Vagina (tissue), 2 donors: Measurements from ENCODE around the gene TSPAN5. TPM values are rescaled to one million over a fixed set of nuclear protein-coding genes. Genes with fewer than 3 reads are reported as not detected.

ENCODE experiments used
- DNase-seq, 2 donors: peaks; one replicate each; pipeline ENCODE4 v3.0.0-alpha.2; 2017; ENCODE audit errors: extremely low spot score in 2 of 2
- H3K27ac ChIP-seq: fragments of 200-600 bp; sonication (generic); one replicate; pipeline ENCODE4 v1.5.1; 2019
- H3K27me3 ChIP-seq: fragments of 200-600 bp; sonication (generic); one replicate; pipeline ENCODE4 v1.5.1; 2019
- H3K36me3 ChIP-seq, 2 donors: fragments of 200-600 bp; sonication (generic); one replicate each; pipeline ENCODE4 v1.5.1; 2017 to 2019
- H3K4me1 ChIP-seq: fragments of 200-600 bp; sonication (generic); one replicate; pipeline ENCODE4 v1.5.1; 2019
- H3K4me3 ChIP-seq, 2 donors: fragments of 200-600 bp; sonication (generic); 1 replicate in 1 of 2; 2 replicates in 1 of 2; pipeline ENCODE4 v1.5.1; 2016 to 2019
- H3K9me3 ChIP-seq: fragments of 200-600 bp; sonication (generic); one replicate; pipeline ENCODE4 v1.5.1; 2019
- CTCF ChIP-seq, 3 experiments: fragments of 450-650 bp in 2 of 3; fragments of 200-600 bp in 1 of 3; sonication (generic) in 1 of 3; IDR thresholded peaks; one replicate each; pipeline ENCODE4 v1.5.1; 2017 to 2019; ENCODE audit warnings: antibody characterized with exemption in 3 of 3, mild to moderate bottlenecking in 2 of 3, moderate library complexity in 2 of 3
- POLR2A ChIP-seq, 2 donors: fragments of 450-650 bp; IDR thresholded peaks; one replicate each; pipeline ENCODE4 v1.6.1; 2017; ENCODE audit warnings: antibody characterized with exemption in 2 of 2, mild to moderate bottlenecking in 2 of 2, moderate library complexity in 2 of 2
- POLR2AphosphoS5 ChIP-seq, 2 donors: sonication (generic); formaldehyde crosslinking; IDR thresholded peaks; one replicate each; pipeline ENCODE4 v1.9.0; 2017; ENCODE audit warnings: antibody characterized with exemption in 2 of 2, mild to moderate bottlenecking in 2 of 2, low read depth in 1 of 2; ENCODE audit not compliant: insufficient read depth in 1 of 2
- intact Hi-C: fragments of 100-400 bp; cut with DNase I; formaldehyde crosslinking; loops from one replicate; pipeline ENCODE4 v1.15.1; 2023
- total RNA-seq: library from RNA; depleted of rRNA; stranded (reverse); fragments of >200 nt; gene quantifications from one replicate; pipeline ENCODE4 v1.2.3, GENCODE V29; 2016

Gene TSPAN5
- total RNA-seq, 1 donor from 2014 or later, result 15.5 TPM

DNA sequence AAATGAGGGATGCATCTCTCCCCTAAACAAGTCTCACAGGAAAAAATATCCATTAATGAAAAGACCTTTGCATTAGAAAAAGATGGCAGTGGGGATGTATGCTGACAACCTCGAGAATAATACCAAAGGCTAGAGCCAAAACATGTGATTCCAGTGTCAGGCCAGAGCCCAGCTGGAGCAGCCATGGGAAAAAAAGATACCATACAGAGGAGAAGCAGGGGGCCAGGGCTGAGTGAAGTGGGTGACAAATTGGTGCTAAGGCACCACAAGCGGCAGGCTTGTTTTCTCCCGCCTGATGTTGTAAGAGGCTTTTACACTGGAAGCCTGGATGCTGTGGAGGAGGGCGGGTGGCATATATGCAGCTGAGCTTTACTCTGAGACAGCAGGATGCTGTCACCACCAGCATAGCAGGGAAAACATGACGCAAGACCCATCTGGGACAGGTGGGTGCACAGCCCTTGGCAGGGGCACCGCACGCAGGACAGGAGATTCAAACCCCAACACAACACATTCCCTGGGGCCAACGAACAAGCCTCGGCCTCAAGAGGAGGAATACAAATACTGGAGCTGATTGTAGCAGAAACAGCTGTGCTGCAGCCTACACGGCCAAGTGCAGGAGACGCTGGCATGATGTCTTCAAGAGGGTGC, 91.9 kb downstream of the TSPAN5 start:
- intact Hi-C loops, result no loop called here
- no peak for DNase-seq
- H3K36me3 ChIP-seq, result no peaks in the 10 kb centered on the region
- no peaks in the 10 kb centered on the region for H3K27me3 ChIP-seq
- no peaks in the 10 kb centered on the region for H3K9me3 ChIP-seq
- H3K4me3 ChIP-seq, result no peak overlapping the region
- TF ChIP-seq CTCF (IDR thresholded peaks at IDR 0.05), result no peak
- no peak for TF ChIP-seq POLR2AphosphoS5 (IDR thresholded peaks at IDR 0.05; ENCODE audit: insufficient read depth in 1 of 2, low read depth in 1 of 2)
- TF ChIP-seq POLR2A (IDR thresholded peaks at IDR 0.05), result no peak
- peaks cover 17% of the 10 kb centered on the region for H3K4me1 ChIP-seq
- peak overlapping the region; percentile 34 for H3K27ac ChIP-seq

- intact Hi-C loops, result no loop called here
- H3K4me1 ChIP-seq, result peaks cover 17% of the 10 kb centered on the region
- H3K4me3 ChIP-seq, result no peak overlapping the region
- H3K36me3 ChIP-seq, result no peaks in the 10 kb centered on the region
- H3K27ac ChIP-seq, result peak overlapping the region; percentile 34
- no peaks in the 10 kb centered on the region for H3K27me3 ChIP-seq
- no peaks in the 10 kb centered on the region for H3K9me3 ChIP-seq
- DNase-seq, result no peak
- TF ChIP-seq POLR2AphosphoS5 (IDR thresholded peaks at IDR 0.05; ENCODE audit: insufficient read depth in 1 of 2, low read depth in 1 of 2) (no peak), CTCF (IDR thresholded peaks at IDR 0.05) (no peak), POLR2A (IDR thresholded peaks at IDR 0.05) (no peak)
These were observed 92.6 kb downstream of the TSPAN5 start for GRCh38 chr4:98565681-98566301.

DNA sequence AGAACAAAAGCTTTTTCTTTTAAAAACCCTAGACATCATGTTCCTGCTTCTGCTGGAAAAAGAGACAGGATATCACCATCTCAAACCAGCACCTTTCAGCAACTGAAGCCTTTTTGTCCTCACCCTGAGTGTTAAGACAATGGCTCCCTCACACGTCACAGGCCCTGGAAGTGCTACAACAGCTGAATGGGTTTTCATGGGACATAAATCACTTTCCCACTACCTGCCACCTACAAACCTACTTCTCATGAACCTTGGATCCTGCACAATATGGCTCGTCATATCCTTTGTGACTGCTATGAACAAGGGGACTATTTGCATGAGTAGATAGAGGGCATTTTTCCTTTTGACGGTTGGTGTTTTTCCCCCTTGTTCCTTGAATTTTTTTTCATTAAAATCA, 93.6 kb downstream of the TSPAN5 start:
- no peaks in the 10 kb centered on the region for H3K36me3 ChIP-seq
- intact Hi-C loops, result no loop called here
- peaks cover 16% of the 10 kb centered on the region for H3K4me1 ChIP-seq
- DNase-seq, result no peak
- H3K27ac ChIP-seq, result no peak overlapping the region
- TF ChIP-seq POLR2A (IDR thresholded peaks at IDR 0.05) (no peak), POLR2AphosphoS5 (IDR thresholded peaks at IDR 0.05; ENCODE audit: insufficient read depth in 1 of 2, low read depth in 1 of 2) (no peak), CTCF (IDR thresholded peaks at IDR 0.05) (no peak)
- no peaks in the 10 kb centered on the region for H3K9me3 ChIP-seq
- H3K4me3 ChIP-seq, result no peak overlapping the region
- no peaks in the 10 kb centered on the region for H3K27me3 ChIP-seq

GRCh38 chr4:98560321-98560720, 98.1 kb downstream of the TSPAN5 start:
- TF ChIP-seq POLR2A (IDR thresholded peaks at IDR 0.05) (no peak), CTCF (IDR thresholded peaks at IDR 0.05) (no peak), POLR2AphosphoS5 (IDR thresholded peaks at IDR 0.05; ENCODE audit: insufficient read depth in 1 of 2, low read depth in 1 of 2) (no peak)
- H3K4me1 ChIP-seq, result peaks cover 8% of the 10 kb centered on the region

More at GRCh38 chr4:98560321-98560720, 98.1 kb downstream of the TSPAN5 start:
- no peak overlapping the region for H3K4me3 ChIP-seq
- H3K9me3 ChIP-seq, result no peaks in the 10 kb centered on the region
- H3K27me3 ChIP-seq, result no peaks in the 10 kb centered on the region
- H3K36me3 ChIP-seq, result no peaks in the 10 kb centered on the region
- no peak overlapping the region for H3K27ac ChIP-seq
- intact Hi-C loops, result no loop called here
- DNase-seq, result no peak
